ENCODE results near the gene PEAR1. TPM values are rescaled to one million over a fixed set of nuclear protein-coding genes. Genes with fewer than 3 reads are reported as not detected.

The PEAR1 gene
- total RNA-seq, 3 donors from 2014 or later (not counting 1 experiment from before 2014, with no cell fraction given) = 0.52 to 1.4 (median 0.80) TPM

- WGBS (ENCODE audit: insufficient coverage) = 63% methylated on average over 8 of the region's 12 CpGs
- Histone ChIP-seq H3K4me3 (ENCODE audit: low read length) (no peak overlapping the region), H3K36me3 (ENCODE audit: control insufficient read depth, insufficient read depth, low read length) (no peaks in the 10 kb centered on the region), H3K27ac (ENCODE audit: low read length) (no peak overlapping the region), H3K9me3 (ENCODE audit: control insufficient read depth, insufficient read depth, low read length) (no peaks in the 10 kb centered on the region), H3K4me1 (ENCODE audit: control insufficient read depth, insufficient read depth, low read length) (peaks cover 12% of the 10 kb centered on the region), H3K27me3 (ENCODE audit: control insufficient read depth, insufficient read depth, low read length) (peaks cover 14% of the 10 kb centered on the region)
- no peak for TF ChIP-seq CTCF (IDR thresholded peaks at IDR 0.05)
- peaks cover 0 to 11% of the 10 kb centered on the region in 2 donors for H3K4me1 Mint-ChIP-seq
- no peaks in the 10 kb centered on the region for H3K36me3 Mint-ChIP-seq
- no peaks in the 10 kb centered on the region for H3K9me3 Mint-ChIP-seq
- intact Hi-C loops (cut with micrococcal nuclease) = no loop called here
- no peak overlapping the region for H3K4me3 Mint-ChIP-seq
- H3K27me3 Mint-ChIP-seq (ENCODE audit: low read depth in 2 of 2) = peaks cover 24 to 27% of the 10 kb centered on the region in 2 donors
- H3K27ac Mint-ChIP-seq = no peak overlapping the region
- DNase-seq = no peak
- ATAC-seq = no peak
These were observed 27.1 kb upstream of the PEAR1 start for GRCh38 chr1:156866249-156866909.

GRCh38 chr1:156868341-156868740, 25.2 kb upstream of the PEAR1 start:
- no peaks in the 10 kb centered on the region for H3K36me3 Mint-ChIP-seq
- WGBS (ENCODE audit: insufficient coverage) = 85% methylated on average over 13 of the region's 13 CpGs
- intact Hi-C loops (cut with micrococcal nuclease) = no loop called here
- ATAC-seq (no peak), DNase-seq (no peak)
- Histone ChIP-seq H3K36me3 (ENCODE audit: control insufficient read depth, insufficient read depth, low read length) (no peaks in the 10 kb centered on the region), H3K27ac (ENCODE audit: low read length) (no peak overlapping the region), H3K4me1 (ENCODE audit: control insufficient read depth, insufficient read depth, low read length) (peaks cover 10% of the 10 kb centered on the region), H3K27me3 (ENCODE audit: control insufficient read depth, insufficient read depth, low read length) (no peaks in the 10 kb centered on the region), H3K4me3 (ENCODE audit: low read length) (no peak overlapping the region), H3K9me3 (ENCODE audit: control insufficient read depth, insufficient read depth, low read length) (no peaks in the 10 kb centered on the region)
- peaks cover 0 to 1% of the 10 kb centered on the region in 2 donors for H3K4me1 Mint-ChIP-seq
- H3K9me3 Mint-ChIP-seq = no peaks in the 10 kb centered on the region
- TF ChIP-seq CTCF (IDR thresholded peaks at IDR 0.05) = no peak
- peaks cover 9 to 12% of the 10 kb centered on the region in 2 donors for H3K27me3 Mint-ChIP-seq (ENCODE audit: low read depth in 2 of 2)
- no peak overlapping the region for H3K4me3 Mint-ChIP-seq
- no peak overlapping the region for H3K27ac Mint-ChIP-seq

GRCh38 chr1:156869455-156869854, 24.1 kb upstream of the PEAR1 start:
- no peak overlapping the region for H3K27ac ChIP-seq (ENCODE audit: low read length)
- H3K36me3 ChIP-seq (ENCODE audit: control insufficient read depth, insufficient read depth, low read length) = no peaks in the 10 kb centered on the region
- 88% methylated on average over 9 of the region's 9 CpGs for WGBS (ENCODE audit: insufficient coverage)
- H3K4me3 ChIP-seq (ENCODE audit: low read length) = no peak overlapping the region
- H3K27me3 ChIP-seq (ENCODE audit: control insufficient read depth, insufficient read depth, low read length) = no peaks in the 10 kb centered on the region
- no peaks in the 10 kb centered on the region for H3K36me3 Mint-ChIP-seq
- peaks cover 4 to 5% of the 10 kb centered on the region in 2 donors for H3K27me3 Mint-ChIP-seq (ENCODE audit: low read depth in 2 of 2)
- no peaks in the 10 kb centered on the region for H3K9me3 ChIP-seq (ENCODE audit: control insufficient read depth, insufficient read depth, low read length)
- intact Hi-C loops (cut with micrococcal nuclease) = no loop called here
- no peak for TF ChIP-seq CTCF (IDR thresholded peaks at IDR 0.05)
- H3K27ac Mint-ChIP-seq = no peak overlapping the region
- H3K9me3 Mint-ChIP-seq = no peaks in the 10 kb centered on the region
- no peaks in the 10 kb centered on the region for H3K4me1 Mint-ChIP-seq
- no peak for ATAC-seq
- H3K4me1 ChIP-seq (ENCODE audit: control insufficient read depth, insufficient read depth, low read length) = peaks cover 10% of the 10 kb centered on the region
- no peak for DNase-seq
- H3K4me3 Mint-ChIP-seq = no peak overlapping the region

- Mint-ChIP-seq H3K9me3 (no peaks in the 10 kb centered on the region), H3K27me3 (ENCODE audit: low read depth in 2 of 2) (peaks cover 20% of the 10 kb centered on the region in 2 donors), H3K4me3 (no peak overlapping the region), H3K4me1 (no peaks in the 10 kb centered on the region), H3K27ac (no peak overlapping the region), H3K36me3 (no peaks in the 10 kb centered on the region)
- intact Hi-C loops (cut with micrococcal nuclease) = loop anchor here (5.0 kb wide), 1 partner anchor 36 kb away; no protein-coding TSS in a partner anchor
- Histone ChIP-seq H3K36me3 (ENCODE audit: control insufficient read depth, insufficient read depth, low read length) (no peaks in the 10 kb centered on the region), H3K4me1 (ENCODE audit: control insufficient read depth, insufficient read depth, low read length) (no peaks in the 10 kb centered on the region), H3K27ac (ENCODE audit: low read length) (no peak overlapping the region), H3K9me3 (ENCODE audit: control insufficient read depth, insufficient read depth, low read length) (no peaks in the 10 kb centered on the region), H3K4me3 (ENCODE audit: low read length) (no peak overlapping the region), H3K27me3 (ENCODE audit: control insufficient read depth, insufficient read depth, low read length) (no peaks in the 10 kb centered on the region)
- TF ChIP-seq CTCF (IDR thresholded peaks at IDR 0.05) = no peak
- WGBS (ENCODE audit: insufficient coverage) = 94% methylated on average over 18 of the region's 18 CpGs
- DNase-seq = no peak
- ATAC-seq = no peak
These were observed 19.9 kb upstream of the PEAR1 start for GRCh38 chr1:156873659-156874058.
